HCT116 (cell line): ENCODE results near the gene CLEC4C. TPM values are rescaled to one million over a fixed set of nuclear protein-coding genes. Genes with fewer than 3 reads are reported as not detected.

Experiments
- ATAC-seq: fragments of 200-7000 bp; cut with Tn5 transposase; 2 replicates; pipeline ENCODE4 v1.9.1; 2020; ENCODE audit warnings: mild to moderate bottlenecking, moderate library complexity
- BruUV-seq: library from RNA; stranded (reverse); fragments of 400-500 nt; replicated peaks from 2 replicates; lab custom pipeline; 2021; lab: Mats Ljungman, UMichigan
- CTCF ChIA-PET: fragments of 300-600 bp; sonication (Branson Sonifier 250); formaldehyde crosslinking; loops from one replicate; lab custom pipeline; 2021; ENCODE audit warnings: antibody characterized with exemption; lab: Charles Lee
- POLR2A ChIA-PET: fragments of 300-600, 350-600 bp; sonication (Branson Sonifier 250); formaldehyde crosslinking; loops from one replicate; lab custom pipeline; 2021; ENCODE audit warnings: antibody characterized with exemption; lab: Charles Lee
- RAD21 ChIA-PET, 2 experiments: fragments of 300-600 bp; sonication (Branson Sonifier 250); formaldehyde crosslinking; loops; one replicate each; lab custom pipeline; 2023; ENCODE audit warnings: low total read pairs in 2 of 2; ENCODE audit not compliant: uncharacterized antibody in 2 of 2, unreplicated experiment in 2 of 2, low non-redundant PET in 1 of 2; lab: Charles Lee
- DNase-seq: peaks from one replicate; pipeline ENCODE4 v3.0.0-alpha.2; 2010; ENCODE audit warnings: low read depth, low spot score
- H2AFZ ChIP-seq: fragments of 200-600 bp; shearing (Covaris generic), sonication (generic); 2 replicates; pipeline ENCODE4 v1.6.1; 2017; ENCODE audit warnings: low read depth, mixed run types, mixed read lengths, antibody characterized with exemption, low read length; ENCODE audit not compliant: poor library complexity, severe bottlenecking
- H3K27ac ChIP-seq: 2 replicates; pipeline ENCODE4 v1.5.1; 2012; ENCODE audit warnings: low read depth, low read length
- H3K27me3 ChIP-seq: fragments of 200-600 bp; sonication (generic); 2 replicates; pipeline ENCODE4 v1.6.1; 2016; ENCODE audit warnings: mixed run types, low read length, mixed read lengths; ENCODE audit not compliant: insufficient read depth
- H3K36me3 ChIP-seq, 2 experiments: fragments of 200-500 bp in 1 of 2; fragments of 200-600 bp in 1 of 2; sonication (Bioruptor generic) in 1 of 2; sonication (generic) in 1 of 2; 2 replicates each; pipeline versions ENCODE4 v1.5.1 to v1.6.1; 2014 to 2016; ENCODE audit warnings: low read length in 2 of 2, inconsistent platforms in 1 of 2, mixed read lengths in 1 of 2, mixed run types in 1 of 2; ENCODE audit not compliant: insufficient read depth in 2 of 2, control insufficient read depth in 1 of 2
- H3K4me1 ChIP-seq, 2 experiments: fragments of 200-600 bp in 1 of 2; sonication (generic) in 1 of 2; 2 replicates each; pipeline versions ENCODE4 v1.5.1 to v1.6.1; 2012 to 2017; ENCODE audit warnings: low read length in 2 of 2, inconsistent platforms in 1 of 2, mild to moderate bottlenecking in 1 of 2, mixed read lengths in 1 of 2, mixed run types in 1 of 2, moderate library complexity in 1 of 2; ENCODE audit not compliant: insufficient read depth in 2 of 2, control insufficient read depth in 1 of 2
- H3K4me2 ChIP-seq: fragments of 200-600 bp; sonication (generic); 2 replicates; pipeline ENCODE4 v1.6.1; 2017; ENCODE audit warnings: mixed run types, low read length, mixed read lengths
- H3K4me3 ChIP-seq, 2 experiments: fragments of 200-600 bp in 1 of 2; sonication (generic) in 1 of 2; replicated peaks in 1 of 2; 2 replicates each; pipeline ENCODE4 v1.5.1; 2011 to 2016; ENCODE audit warnings: low read length in 2 of 2, control low read depth in 1 of 2, low read depth in 1 of 2, mild to moderate bottlenecking in 1 of 2, mixed read lengths in 1 of 2, mixed run types in 1 of 2
- H3K79me2 ChIP-seq: fragments of 200-600 bp; sonication (generic); 2 replicates; pipeline ENCODE4 v1.6.1; 2017; ENCODE audit warnings: mild to moderate bottlenecking, mixed run types, low read length, moderate library complexity, mixed read lengths; ENCODE audit not compliant: insufficient read depth
- H3K9ac ChIP-seq: fragments of 200-600 bp; sonication (generic); 2 replicates; pipeline ENCODE4 v1.6.1; 2016; ENCODE audit warnings: low read length, mixed read lengths
- H3K9me2 ChIP-seq: fragments of 200-600 bp; sonication (generic), shearing (Covaris generic); 2 replicates; pipeline ENCODE4 v1.6.1; 2017; ENCODE audit warnings: mixed run types, mild to moderate bottlenecking, moderate library complexity; ENCODE audit not compliant: insufficient read depth
- H3K9me3 ChIP-seq, 2 experiments: fragments of 200-500 bp in 1 of 2; fragments of 200-600 bp in 1 of 2; sonication (Bioruptor generic) in 1 of 2; sonication (generic) in 1 of 2; 2 replicates each; pipeline ENCODE4 v1.6.1; 2014 to 2017; ENCODE audit warnings: low read length in 2 of 2, mixed read lengths in 2 of 2, inconsistent platforms in 1 of 2, low read depth in 1 of 2, mild to moderate bottlenecking in 1 of 2, mixed run types in 1 of 2, moderate library complexity in 1 of 2; ENCODE audit not compliant: control insufficient read depth in 1 of 2, insufficient read depth in 1 of 2
- H4K20me1 ChIP-seq: fragments of 200-600 bp; sonication (generic), shearing (Covaris generic); 2 replicates; pipeline ENCODE4 v1.6.1; 2017; ENCODE audit warnings: mixed run types, mild to moderate bottlenecking, moderate library complexity; ENCODE audit not compliant: insufficient read depth
- CBX3 ChIP-seq: IDR thresholded peaks from 2 replicates; pipeline ENCODE4 v1.6.1; 2012; ENCODE audit warnings: low read depth
- ELF1 ChIP-seq: IDR thresholded peaks from 2 replicates; pipeline ENCODE4 v1.6.1; 2012; ENCODE audit warnings: low read depth, borderline replicate concordance
- EZH2 ChIP-seq: fragments of 200-600 bp; sonication (generic); IDR thresholded peaks from 2 replicates; pipeline ENCODE4 v1.6.1; 2017; ENCODE audit warnings: antibody characterized with exemption, mixed run types
- EZH2phosphoT487 ChIP-seq: fragments of 200-600 bp; IDR thresholded peaks from 2 replicates; pipeline ENCODE4 v1.6.1; 2018; ENCODE audit warnings: antibody characterized with exemption, borderline replicate concordance
- FOSL1 ChIP-seq: IDR thresholded peaks from 2 replicates; pipeline ENCODE4 v1.6.1; 2012; ENCODE audit warnings: low read depth
- RAD21 ChIP-seq: IDR thresholded peaks from 2 replicates; pipeline ENCODE4 v1.6.1; 2012; ENCODE audit warnings: low read depth, mild to moderate bottlenecking
- REST ChIP-seq: IDR thresholded peaks from 2 replicates; pipeline ENCODE4 v1.6.1; 2012; ENCODE audit warnings: low read depth
- YY1 ChIP-seq: IDR thresholded peaks from 2 replicates; pipeline ENCODE4 v1.6.1; 2011; ENCODE audit warnings: low read length, low read depth, moderate library complexity, mild to moderate bottlenecking; ENCODE audit not compliant: insufficient replicate concordance; ENCODE audit errors: extremely low read depth
- ZBTB33 ChIP-seq: IDR thresholded peaks from 2 replicates; pipeline ENCODE4 v1.6.1; 2011; ENCODE audit warnings: mild to moderate bottlenecking, low read length, moderate library complexity; ENCODE audit not compliant: insufficient replicate concordance; ENCODE audit errors: extremely low read depth
- ZNF274 ChIP-seq: fragments of 200-500 bp; sonication (Bioruptor generic); IDR thresholded peaks from 2 replicates; pipeline ENCODE4 v1.6.1; 2014; ENCODE audit warnings: mild to moderate bottlenecking, low read depth, low read length, inconsistent platforms
- intact Hi-C: fragments of 100-400 bp; cut with micrococcal nuclease; formaldehyde crosslinking; loops from 2 replicates; pipeline ENCODE4 v1.10.0; 2022
- total RNA-seq: library from RNA; stranded (reverse); gene quantifications from one replicate; pipeline ENCODE4 v1.2.1, GENCODE V29; 2021; ENCODE audit not compliant: unreplicated experiment

Gene CLEC4C
- total RNA-seq, 1 experiment from 2014 or later = not detected

- Histone ChIP-seq H3K9me3 (no peaks in the 10 kb centered on the region), H3K4me1 (no peaks in the 10 kb centered on the region), H3K27ac (no peak overlapping the region), H3K9me2 (no peaks in the 10 kb centered on the region), H3K27me3 (no peaks in the 10 kb centered on the region), H2AFZ (no peak overlapping the region), H3K4me2 (no peak overlapping the region), H3K9ac (no peak overlapping the region), H3K79me2 (no peaks in the 10 kb centered on the region), H4K20me1 (no peaks in the 10 kb centered on the region), H3K36me3 (no peaks in the 10 kb centered on the region), H3K4me3 (no peak overlapping the region)
- ATAC-seq = no peak
- RAD21 ChIA-PET = no interaction called here
- POLR2A ChIA-PET = no interaction called here
- TF ChIP-seq ZNF274 (no peak), RAD21 (no peak), ZBTB33 (no peak)
- CTCF ChIA-PET = no interaction called here
- intact Hi-C loops = no loop called here
- DNase-seq = no peak
- BruUV-seq = no TSS peak
Observed at GRCh38 chr12:7749442-7749841, 2.3 kb upstream of the CLEC4C start.

GRCh38 chr12:7748852-7749251 is 1.7 kb upstream of the CLEC4C start:
- Histone ChIP-seq H3K4me1 (no peaks in the 10 kb centered on the region), H3K79me2 (no peaks in the 10 kb centered on the region), H3K9ac (no peak overlapping the region), H3K27me3 (no peaks in the 10 kb centered on the region), H3K9me2 (no peaks in the 10 kb centered on the region), H3K36me3 (no peaks in the 10 kb centered on the region), H4K20me1 (no peaks in the 10 kb centered on the region), H3K4me3 (no peak overlapping the region), H3K27ac (no peak overlapping the region), H2AFZ (no peak overlapping the region), H3K9me3 (no peaks in the 10 kb centered on the region), H3K4me2 (no peak overlapping the region)
- ChIA-PET POLR2A (no interaction called here), RAD21 (no interaction called here), CTCF (no interaction called here)
- no TSS peak for BruUV-seq
- intact Hi-C loops = no loop called here
- DNase-seq (no peak), ATAC-seq (no peak)
- TF ChIP-seq YY1 (no peak), FOSL1 (no peak), CBX3 (no peak), EZH2phosphoT487 (no peak), REST (no peak), ELF1 (no peak), EZH2 (no peak)
